HG02938 (cell line): ENCODE results near the gene POLR2J3.
"Not testable (repeated sequence)": the region's sequence is repeated elsewhere in the genome, so short reads cannot be mapped to it uniquely, and the experiment has no call there.

Source experiments
- ATAC-seq: cut with Tn5 transposase; IDR thresholded peaks from one replicate; pipeline ENCODE4 v1.9.1; 2021; ENCODE audit warnings: mild to moderate bottlenecking, moderate library complexity; ENCODE audit not compliant: unreplicated experiment

The POLR2J3 gene

GRCh38 chr7:102527182-102527581 is 45.2 kb downstream of the POLR2J3 start:
- ATAC-seq = not testable (repeated sequence)

GRCh38 chr7:102524803-102525202 is 47.6 kb downstream of the POLR2J3 start:
- not testable (repeated sequence) for ATAC-seq

GRCh38 chr7:102520797-102521196 is 51.6 kb downstream of the POLR2J3 start:
- not testable (repeated sequence) for ATAC-seq

- peak; percentile 51 for ATAC-seq
These were observed 54.7 kb downstream of the POLR2J3 start, which contains the start of gene RASA4B for GRCh38 chr7:102517550-102518147. Gene RASA4B (minus strand): TSS chr7:102517777. CDS start chr7:102517710, 67 bp downstream.
